ENCODE measurements around the gene ZNF341.

GRCh38 chr20:33789109-33789857, 57.5 kb downstream of the ZNF341 start:
- TF ChIP-seq EZH2phosphoT487 (IDR thresholded peaks at IDR 0.05; ENCODE audit: low read length): no peak
- TF ChIP-seq, protein P1, sequence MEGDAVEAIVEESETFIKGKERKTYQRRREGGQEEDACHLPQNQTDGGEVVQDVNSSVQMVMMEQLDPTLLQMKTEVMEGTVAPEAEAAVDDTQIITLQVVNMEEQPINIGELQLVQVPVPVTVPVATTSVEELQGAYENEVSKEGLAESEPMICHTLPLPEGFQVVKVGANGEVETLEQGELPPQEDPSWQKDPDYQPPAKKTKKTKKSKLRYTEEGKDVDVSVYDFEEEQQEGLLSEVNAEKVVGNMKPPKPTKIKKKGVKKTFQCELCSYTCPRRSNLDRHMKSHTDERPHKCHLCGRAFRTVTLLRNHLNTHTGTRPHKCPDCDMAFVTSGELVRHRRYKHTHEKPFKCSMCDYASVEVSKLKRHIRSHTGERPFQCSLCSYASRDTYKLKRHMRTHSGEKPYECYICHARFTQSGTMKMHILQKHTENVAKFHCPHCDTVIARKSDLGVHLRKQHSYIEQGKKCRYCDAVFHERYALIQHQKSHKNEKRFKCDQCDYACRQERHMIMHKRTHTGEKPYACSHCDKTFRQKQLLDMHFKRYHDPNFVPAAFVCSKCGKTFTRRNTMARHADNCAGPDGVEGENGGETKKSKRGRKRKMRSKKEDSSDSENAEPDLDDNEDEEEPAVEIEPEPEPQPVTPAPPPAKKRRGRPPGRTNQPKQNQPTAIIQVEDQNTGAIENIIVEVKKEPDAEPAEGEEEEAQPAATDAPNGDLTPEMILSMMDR (IDR thresholded peaks at IDR 0.05; ENCODE audit: low read length): no peak

All from MM.1S (cell line).